CD4-positive, alpha-beta T cell treated with Interleukin-17A for 1 hour (primary cell): ENCODE data around the gene LZTS2.

ENCODE experiments used
- DNase-seq: peaks from one replicate; pipeline ENCODE4 v3.0.0-alpha.2; 2020

The LZTS2 gene

DNA sequence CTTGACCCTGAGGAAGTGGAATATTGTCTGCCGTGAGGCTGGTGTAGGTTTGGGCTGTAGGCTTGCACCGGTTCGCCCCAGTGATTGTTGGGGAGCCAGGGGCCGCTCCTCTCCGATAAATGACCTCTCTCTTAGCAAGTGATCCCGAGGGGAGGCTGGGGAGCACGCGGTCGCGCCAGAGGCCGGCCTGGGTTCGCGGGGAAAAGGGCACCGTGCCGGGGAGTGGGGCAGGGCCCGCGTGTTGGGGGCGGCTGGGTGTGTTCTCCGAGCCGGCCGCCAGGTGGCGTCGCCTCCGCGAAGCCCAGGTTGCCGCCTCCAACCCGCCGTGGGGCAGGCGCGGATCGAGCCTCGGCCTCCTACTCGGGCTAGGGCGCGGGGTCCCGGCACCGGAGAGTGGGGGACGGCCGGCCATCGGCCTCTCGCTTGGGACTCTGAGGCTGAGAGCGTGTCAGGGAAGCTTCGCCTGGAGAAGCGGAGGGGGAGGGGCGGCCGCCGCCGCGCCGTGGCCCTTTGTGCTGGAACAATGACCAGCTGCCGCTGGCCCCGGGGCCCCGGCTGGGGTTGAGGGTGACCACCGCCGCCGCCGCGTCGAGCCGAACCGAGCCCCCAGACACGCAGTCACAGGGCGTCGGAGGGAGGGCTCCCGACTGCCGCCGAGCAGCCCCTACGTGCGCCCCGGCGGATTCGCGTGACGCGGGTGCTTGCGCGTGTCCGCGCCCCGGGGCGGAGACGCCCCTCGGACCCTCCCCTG, 442 bp upstream of the LZTS2 start:
- peak; percentile 78 for DNase-seq

- no peak for DNase-seq
Observed at GRCh38 chr10:101000127-101000914, 713 bp downstream of the LZTS2 start.

DNA sequence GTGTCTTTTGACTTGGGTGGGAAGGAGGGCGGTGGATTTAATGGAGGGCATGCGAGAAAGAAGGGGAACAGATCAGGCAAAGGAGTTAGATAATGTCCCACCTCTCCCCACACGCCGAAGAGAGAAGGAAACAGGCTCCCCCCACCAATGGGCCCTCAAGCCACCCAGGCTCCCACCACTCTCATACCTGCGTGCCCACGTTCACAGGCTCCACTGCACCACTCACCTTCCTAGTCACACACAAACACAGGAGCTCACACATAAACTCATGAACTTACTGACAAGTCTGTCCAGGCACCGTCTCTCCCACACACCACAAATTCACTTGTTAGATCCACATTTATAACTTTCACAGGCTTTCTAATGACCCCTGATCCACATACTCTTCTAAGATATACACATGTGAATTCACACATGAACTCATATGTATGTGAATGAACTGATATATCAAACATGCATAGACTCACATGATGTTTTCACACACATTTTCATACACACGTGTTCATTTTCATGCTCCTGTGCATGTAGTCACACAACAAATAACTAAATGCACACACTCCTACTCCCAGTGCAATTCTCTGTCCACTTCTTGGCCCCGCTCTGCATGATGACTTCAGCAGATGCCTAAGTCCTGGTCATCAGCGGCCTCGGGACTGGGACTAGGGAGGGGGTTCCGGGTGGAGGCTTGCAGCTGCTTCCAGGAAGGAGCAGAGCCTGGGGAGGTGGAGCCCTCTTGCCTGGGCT, 1.5 kb downstream of the LZTS2 start:
- DNase-seq: no peak

DNA sequence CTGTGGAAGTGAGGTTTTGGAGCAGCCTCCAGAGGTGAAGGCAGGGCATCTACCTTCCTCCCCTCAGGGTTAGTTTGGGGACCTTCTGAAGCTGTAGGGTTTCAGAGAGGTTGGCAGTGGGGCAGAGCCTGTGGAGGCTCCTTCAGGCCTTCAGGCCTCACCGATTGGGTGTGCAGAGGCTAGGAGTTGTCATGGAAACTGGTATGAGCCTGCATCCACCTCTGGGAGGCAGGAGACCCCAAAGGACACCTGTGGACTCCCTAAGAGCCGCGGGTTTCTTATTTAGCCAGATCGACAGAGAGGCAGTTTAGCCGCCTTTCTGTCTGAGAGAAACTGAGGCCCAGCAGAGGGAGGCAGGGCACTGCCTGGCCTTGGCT, 2.0 kb downstream of the LZTS2 start:
- no peak for DNase-seq

- no peak for DNase-seq
Observed at GRCh38 chr10:101002456-101002855, 2.8 kb downstream of the LZTS2 start.

DNA sequence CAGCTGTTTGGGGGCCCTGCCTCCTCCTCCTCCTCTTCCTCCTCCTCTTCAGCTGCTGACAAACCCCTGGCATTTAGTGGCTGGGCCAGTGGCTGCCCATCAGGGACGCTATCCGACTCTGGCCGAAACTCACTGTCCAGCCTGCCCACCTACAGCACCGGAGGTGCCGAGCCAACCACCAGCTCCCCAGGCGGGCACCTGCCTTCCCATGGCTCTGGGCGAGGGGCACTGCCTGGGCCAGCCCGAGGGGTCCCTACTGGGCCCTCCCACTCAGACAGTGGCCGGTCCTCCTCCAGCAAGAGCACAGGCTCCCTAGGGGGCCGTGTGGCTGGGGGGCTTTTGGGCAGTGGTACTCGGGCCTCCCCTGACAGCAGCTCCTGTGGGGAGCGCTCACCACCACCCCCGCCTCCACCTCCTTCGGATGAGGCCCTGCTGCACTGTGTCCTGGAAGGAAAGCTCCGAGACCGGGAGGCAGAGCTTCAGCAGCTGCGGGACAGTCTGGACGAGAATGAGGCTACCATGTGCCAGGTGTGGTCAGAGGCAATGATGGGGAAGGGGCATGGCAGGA, 4.1 kb downstream of the LZTS2 start:
- no peak for DNase-seq

GRCh38 chr10:101005361-101005760, 5.8 kb downstream of the LZTS2 start:
- no peak for DNase-seq

- no peak for DNase-seq
Observed at GRCh38 chr10:101005869-101006567, 6.4 kb downstream of the LZTS2 start.

DNA sequence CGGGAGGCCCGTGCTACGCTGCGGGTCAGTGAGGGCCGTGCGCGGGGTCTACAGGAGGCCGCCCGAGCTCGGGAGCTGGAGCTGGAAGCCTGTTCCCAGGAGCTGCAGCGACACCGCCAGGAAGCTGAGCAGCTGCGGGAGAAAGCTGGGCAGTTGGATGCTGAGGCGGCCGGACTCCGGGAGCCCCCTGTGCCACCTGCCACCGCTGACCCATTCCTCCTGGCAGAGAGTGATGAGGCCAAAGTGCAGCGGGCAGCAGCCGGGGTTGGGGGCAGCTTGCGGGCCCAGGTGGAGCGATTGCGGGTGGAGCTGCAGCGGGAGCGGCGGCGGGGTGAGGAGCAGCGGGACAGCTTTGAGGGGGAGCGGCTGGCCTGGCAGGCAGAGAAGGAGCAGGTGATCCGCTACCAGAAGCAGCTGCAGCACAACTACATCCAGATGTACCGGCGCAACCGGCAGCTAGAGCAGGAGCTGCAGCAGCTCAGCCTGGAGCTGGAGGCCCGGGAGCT, 7.0 kb downstream of the LZTS2 start:
- no peak for DNase-seq

GRCh38 chr10:101007099-101007711, 7.6 kb downstream of the LZTS2 start:
- no peak for DNase-seq

GRCh38 chr10:101007915-101008822, 8.6 kb downstream of the LZTS2 start:
- DNase-seq: no peak

DNA sequence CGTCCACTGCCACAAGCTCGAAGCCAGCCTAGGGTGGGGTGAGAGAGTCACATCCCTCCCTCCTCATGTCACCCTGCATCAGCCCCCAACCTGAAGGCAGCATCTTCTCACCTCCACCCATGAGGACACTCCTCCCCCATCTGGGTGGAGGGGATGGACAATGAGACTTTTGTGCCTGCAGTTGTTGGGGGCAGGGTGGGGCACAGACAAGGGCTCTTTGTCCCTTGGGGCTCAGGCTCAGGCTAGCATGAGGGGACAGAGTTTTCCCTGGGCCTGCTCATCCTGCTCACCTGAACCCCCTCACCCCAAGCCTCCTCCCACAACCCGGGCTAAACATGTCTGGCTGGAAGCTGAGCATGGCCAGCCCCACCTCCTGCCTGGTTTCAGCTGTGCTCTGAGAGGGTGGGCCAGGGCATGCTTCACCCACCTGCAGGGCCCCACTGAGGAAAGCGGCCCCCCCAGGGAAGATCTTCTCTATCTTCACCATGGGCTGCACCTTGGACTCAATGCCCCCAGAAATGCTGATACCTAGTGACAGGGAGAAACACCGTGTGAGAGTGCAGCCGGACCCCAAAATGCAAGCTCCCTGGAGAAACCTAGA, 9.3 kb downstream of the LZTS2 start:
- no peak for DNase-seq

DNA sequence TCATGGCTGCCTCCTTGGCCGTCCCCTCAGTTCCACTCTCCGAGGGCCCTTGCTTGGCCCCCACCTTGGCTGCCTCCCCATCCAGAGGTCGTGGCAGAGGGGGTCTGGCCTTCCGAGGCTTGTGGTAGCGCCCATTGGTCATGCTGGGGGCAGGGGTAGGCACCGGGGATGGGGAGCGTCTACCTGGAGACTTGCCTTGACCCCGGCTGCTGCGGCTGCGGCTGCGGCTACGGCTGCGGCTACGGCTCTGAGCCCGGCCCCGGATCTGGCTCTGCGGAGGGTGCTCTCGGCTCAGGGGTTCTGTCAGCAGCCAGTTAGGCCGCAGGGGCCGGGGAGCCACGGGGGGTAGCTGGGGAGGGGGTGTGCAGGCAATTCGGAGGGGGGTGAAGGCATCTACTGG, 10.7 kb downstream of the LZTS2 start:
- DNase-seq: no peak

GRCh38 chr10:101011517-101012423, 12.2 kb downstream of the LZTS2 start:
- DNase-seq: no peak

GRCh38 chr10:101012525-101013364, 13.1 kb downstream of the LZTS2 start:
- DNase-seq: peak; percentile 84

DNA sequence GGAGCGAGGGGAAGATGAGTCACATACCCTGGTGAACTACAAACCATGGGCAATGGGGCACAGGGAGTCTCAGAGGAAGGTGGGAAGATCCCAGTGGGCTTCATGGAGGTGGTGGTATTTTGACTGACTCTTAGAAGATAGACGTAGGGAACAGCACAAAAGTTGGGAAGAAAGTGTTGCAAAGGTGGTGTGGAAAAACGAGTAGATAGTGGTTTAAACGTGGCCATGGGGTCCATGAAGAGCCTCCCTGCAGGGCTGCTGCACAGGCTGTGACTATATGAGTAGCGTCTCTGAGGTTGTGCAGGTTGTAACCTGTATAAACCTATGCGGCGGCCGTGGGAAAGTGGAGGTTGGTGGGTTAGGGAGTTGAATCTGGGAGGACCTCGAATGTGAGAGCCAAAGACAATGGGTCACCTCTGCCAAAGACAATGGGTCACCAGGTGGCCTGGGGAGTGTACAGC, 13.8 kb downstream of the LZTS2 start:
- no peak for DNase-seq

GRCh38 chr10:101014230-101014884, 14.7 kb downstream of the LZTS2 start:
- peak; percentile 79 for DNase-seq
